ENCODE measurements around the gene CRYBG1. TPM values are rescaled to one million over a fixed set of nuclear protein-coding genes. Genes with fewer than 3 reads are reported as not detected.
"Not testable (repeated sequence)": the region's sequence is repeated elsewhere in the genome, so short reads cannot be mapped to it uniquely, and the experiment has no call there.

The CRYBG1 gene
- polyA plus RNA-seq, 6 donors from 2014 or later: 9.7 to 19.0 (median 13.5) TPM

DNA sequence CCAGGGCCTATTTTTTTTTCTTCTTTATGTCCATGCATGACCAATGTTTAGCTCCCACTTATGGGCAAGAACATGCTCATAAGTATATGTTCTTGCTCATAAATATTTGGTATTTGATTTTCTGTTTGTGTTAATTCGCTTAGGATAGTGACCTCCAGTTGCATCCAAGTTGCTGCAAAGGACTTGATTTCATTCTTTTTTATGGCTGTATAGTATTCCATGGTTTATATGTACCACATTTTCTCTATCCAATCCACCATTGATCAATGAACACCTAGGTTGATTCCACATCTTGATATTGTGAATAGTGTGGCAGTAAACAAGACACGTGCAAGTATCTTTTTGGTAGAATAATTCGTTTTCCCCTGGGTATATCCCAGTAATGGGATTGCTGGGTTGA lies 190.6 kb downstream of the CRYBG1 start:
- Mint-ChIP-seq H3K27ac (peak overlapping the region in 2 of 6 donors; percentile 10 to 43), H3K4me3 (no peak overlapping the region), H3K4me1 (peaks cover 14 to 46% (median 28%) of the 10 kb centered on the region in 3 donors), H3K9me3 (peaks cover 0 to 5% (median 0%) of the 10 kb centered on the region in 7 donors), H3K27me3 (no peaks in the 10 kb centered on the region), H3K36me3 (peaks cover 19 to 34% of the 10 kb centered on the region in 2 donors)
- ATAC-seq (ENCODE audit: low read depth in 2 of 2) (no peak), DNase-seq (no peak)

DNA sequence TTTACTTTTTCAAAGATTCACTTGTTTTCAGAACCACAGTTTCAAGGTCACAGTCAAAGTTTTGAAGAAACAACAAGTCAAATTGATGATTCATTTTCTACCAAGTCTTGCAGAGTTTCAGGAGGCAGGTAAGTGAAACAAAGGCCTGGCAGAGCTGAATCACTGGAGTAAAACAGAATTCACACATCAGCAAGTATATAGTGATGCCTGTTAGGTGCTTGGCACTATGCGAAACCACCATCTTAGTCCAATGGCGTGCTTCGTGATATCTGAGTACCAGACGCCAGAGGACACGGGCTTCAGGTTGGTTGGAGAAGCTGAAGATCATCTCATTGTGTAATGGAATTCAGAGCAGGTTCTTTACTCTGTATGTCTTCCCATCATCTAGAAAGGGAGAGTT lies 192.9 kb downstream of the CRYBG1 start:
- ATAC-seq (ENCODE audit: low read depth in 2 of 2) (no peak), DNase-seq (no peak)
- Mint-ChIP-seq H3K4me1 (peaks cover 5 to 23% (median 14%) of the 10 kb centered on the region in 3 donors), H3K36me3 (peaks cover 19 to 30% of the 10 kb centered on the region in 2 donors), H3K27me3 (no peaks in the 10 kb centered on the region), H3K27ac (peak overlapping the region in 4 of 6 donors; percentile 59 to 90 (median 70)), H3K4me3 (no peak overlapping the region), H3K9me3 (peaks cover 0 to 5% (median 0%) of the 10 kb centered on the region in 7 donors)

GRCh38 chr6:106555767-106556166 lies 195.2 kb downstream of the CRYBG1 start:
- H3K4me1 Mint-ChIP-seq: peaks cover 5 to 16% (median 9%) of the 10 kb centered on the region in 3 donors
- ATAC-seq (ENCODE audit: low read depth in 2 of 2): no peak
- no peak overlapping the region for H3K4me3 Mint-ChIP-seq
- H3K27ac Mint-ChIP-seq: no peak overlapping the region
- peaks cover 0 to 5% (median 0%) of the 10 kb centered on the region in 7 donors for H3K9me3 Mint-ChIP-seq
- peaks cover 19 to 22% of the 10 kb centered on the region in 2 donors for H3K36me3 Mint-ChIP-seq
- DNase-seq: no peak
- no peaks in the 10 kb centered on the region for H3K27me3 Mint-ChIP-seq

GRCh38 chr6:106556368-106556960 lies 195.9 kb downstream of the CRYBG1 start:
- Mint-ChIP-seq H3K4me3 (no peak overlapping the region), H3K4me1 (peaks cover 5 to 12% (median 7%) of the 10 kb centered on the region in 3 donors), H3K9me3 (no peaks in the 10 kb centered on the region), H3K27me3 (no peaks in the 10 kb centered on the region), H3K27ac (peak overlapping the region in 1 of 6 donors; percentile 78), H3K36me3 (peaks cover 12 to 21% of the 10 kb centered on the region in 2 donors)
- peak; percentile 53 to 69 for ATAC-seq (ENCODE audit: low read depth in 2 of 2)
- peak; percentile 34 for DNase-seq

GRCh38 chr6:106557837-106558236 lies 197.3 kb downstream of the CRYBG1 start:
- Mint-ChIP-seq H3K27me3 (no peaks in the 10 kb centered on the region), H3K4me3 (no peak overlapping the region), H3K36me3 (peaks cover 11 to 15% of the 10 kb centered on the region in 2 donors), H3K9me3 (no peaks in the 10 kb centered on the region), H3K27ac (peak overlapping the region in 1 of 6 donors; percentile 31), H3K4me1 (peaks cover 0 to 5% (median 4%) of the 10 kb centered on the region in 3 donors)
- DNase-seq: no peak
- no peak for ATAC-seq (ENCODE audit: low read depth in 2 of 2)

GRCh38 chr6:106558364-106558763 lies 197.8 kb downstream of the CRYBG1 start:
- Mint-ChIP-seq H3K4me1 (peaks cover 0 to 5% (median 4%) of the 10 kb centered on the region in 3 donors), H3K36me3 (peaks cover 7 to 12% of the 10 kb centered on the region in 2 donors), H3K27me3 (no peaks in the 10 kb centered on the region), H3K4me3 (no peak overlapping the region), H3K9me3 (no peaks in the 10 kb centered on the region), H3K27ac (peak overlapping the region in 1 of 6 donors; percentile 31)
- no peak for ATAC-seq (ENCODE audit: low read depth in 2 of 2)
- no peak for DNase-seq

DNA sequence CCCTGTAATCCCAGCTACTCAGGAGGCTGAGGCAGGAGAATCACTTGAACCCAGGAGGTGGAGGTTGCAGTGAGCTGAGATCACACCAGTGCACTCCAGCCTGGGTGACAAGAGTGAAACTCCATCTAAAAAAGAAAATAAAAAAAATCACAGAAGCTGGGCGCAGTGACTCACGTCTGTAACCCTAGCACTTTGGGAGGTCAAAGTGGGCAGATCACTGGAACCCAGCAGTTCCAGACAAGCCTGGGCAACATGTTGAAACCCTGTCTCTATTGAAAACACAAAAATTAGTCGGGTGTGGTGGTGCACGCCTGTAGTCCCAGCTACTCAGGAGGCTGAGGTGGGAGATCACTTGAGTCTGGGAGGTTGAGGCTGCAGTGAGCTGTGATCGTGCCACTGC lies 199.1 kb downstream of the CRYBG1 start:
- H3K27me3 Mint-ChIP-seq; ATAC-seq (ENCODE audit: low read depth in 2 of 2); H3K9me3 Mint-ChIP-seq; H3K4me1 Mint-ChIP-seq; H3K36me3 Mint-ChIP-seq; DNase-seq; H3K4me3 Mint-ChIP-seq: not testable (repeated sequence)
- H3K27ac Mint-ChIP-seq: peak overlapping the region in 1 of 6 donors; percentile 39

DNA sequence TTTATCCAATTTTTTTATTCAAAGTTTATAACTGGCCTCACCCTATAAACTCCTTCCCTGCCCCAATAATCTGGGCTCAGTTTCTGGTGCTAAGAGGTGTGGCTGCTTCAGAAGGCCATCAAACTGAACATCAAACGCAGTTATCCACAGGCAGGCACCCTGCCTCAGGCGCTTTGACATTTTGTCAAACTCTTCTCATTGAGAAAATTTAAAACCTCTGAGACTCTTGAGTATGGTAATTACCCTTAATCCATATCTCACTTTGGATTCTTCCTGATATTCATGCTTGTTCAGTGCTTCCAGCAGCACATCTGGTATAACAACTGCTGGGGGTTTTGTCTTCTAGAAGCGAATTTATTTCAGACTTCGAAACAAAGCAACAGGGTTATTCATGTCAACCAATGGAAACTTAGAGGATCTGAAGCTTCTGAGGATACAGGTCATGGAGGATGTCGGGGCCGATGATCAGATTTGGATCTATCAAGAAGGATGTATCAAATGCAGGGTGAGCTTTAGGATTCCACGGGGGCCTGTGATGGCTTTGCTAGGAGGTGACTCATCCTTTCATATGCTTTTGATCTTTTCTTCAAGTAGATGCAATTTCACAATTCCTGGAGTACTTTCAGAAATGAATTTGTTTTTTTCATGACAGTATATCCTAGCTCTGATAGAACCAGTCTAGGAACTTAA lies 200.6 kb downstream of the CRYBG1 start:
- Mint-ChIP-seq H3K4me3 (no peak overlapping the region), H3K36me3 (peaks cover 0 to 15% of the 10 kb centered on the region in 2 donors), H3K27me3 (no peaks in the 10 kb centered on the region), H3K27ac (peak overlapping the region in 5 of 6 donors; percentile 18 to 64 (median 39)), H3K9me3 (no peaks in the 10 kb centered on the region), H3K4me1 (peaks cover 0 to 9% (median 0%) of the 10 kb centered on the region in 3 donors)
- ATAC-seq (ENCODE audit: low read depth in 2 of 2): no peak
- no peak for DNase-seq

DNA sequence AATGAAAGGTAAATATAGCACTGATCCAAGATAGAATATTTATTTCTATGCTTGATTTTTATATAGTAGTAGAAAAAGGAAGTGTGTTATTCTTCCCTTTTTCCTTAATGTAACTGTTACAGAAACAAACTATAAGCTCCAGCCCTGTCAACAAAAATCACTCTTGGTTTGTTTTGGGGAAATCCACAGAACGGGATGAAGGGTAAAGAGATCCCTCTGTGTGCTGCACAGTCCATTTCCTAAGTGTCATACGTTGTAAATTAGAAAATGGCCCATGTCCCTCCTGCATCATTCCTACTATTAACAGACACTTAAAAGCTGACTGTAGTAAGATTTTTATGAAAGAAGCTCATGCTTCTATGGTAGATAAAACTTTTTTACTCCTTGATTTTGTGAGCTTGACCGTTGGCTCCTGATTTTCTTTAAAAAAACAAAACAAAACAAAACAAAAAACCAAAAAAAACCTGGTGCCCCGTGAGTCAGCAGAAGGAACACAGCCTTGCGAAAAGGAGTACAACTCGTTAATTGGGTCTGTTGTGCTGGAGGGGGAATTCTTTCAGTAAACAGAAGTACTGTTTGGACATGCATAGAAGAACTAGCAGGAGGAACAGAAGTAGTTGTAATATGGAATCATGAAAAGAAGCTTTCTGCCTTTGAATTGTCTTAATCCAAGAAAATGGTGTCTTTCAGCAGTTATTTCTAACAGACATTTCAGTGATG lies 201.3 kb downstream of the CRYBG1 start:
- H3K36me3 Mint-ChIP-seq: peaks cover 0 to 15% of the 10 kb centered on the region in 2 donors
- no peaks in the 10 kb centered on the region for H3K9me3 Mint-ChIP-seq
- ATAC-seq (ENCODE audit: low read depth in 2 of 2) (no peak), DNase-seq (no peak)
- no peaks in the 10 kb centered on the region for H3K27me3 Mint-ChIP-seq
- H3K4me1 Mint-ChIP-seq: peaks cover 0 to 5% (median 3%) of the 10 kb centered on the region in 3 donors
- peak overlapping the region in 1 of 6 donors; percentile 58 for H3K27ac Mint-ChIP-seq
- no peak overlapping the region for H3K4me3 Mint-ChIP-seq

- H3K36me3 Mint-ChIP-seq: peaks cover 5 to 24% of the 10 kb centered on the region in 2 donors
- no peaks in the 10 kb centered on the region for H3K27me3 Mint-ChIP-seq
- H3K4me3 Mint-ChIP-seq: no peak overlapping the region
- no peaks in the 10 kb centered on the region for H3K9me3 Mint-ChIP-seq
- no peak overlapping the region for H3K27ac Mint-ChIP-seq
- no peak for DNase-seq
- ATAC-seq (ENCODE audit: low read depth in 2 of 2): no peak
- H3K4me1 Mint-ChIP-seq: peaks cover 0 to 5% (median 3%) of the 10 kb centered on the region in 3 donors
These were observed 203.1 kb downstream of the CRYBG1 start for GRCh38 chr6:106563614-106564013.

- H3K27ac Mint-ChIP-seq: peak overlapping the region in 2 of 6 donors; percentile 67 to 77
- no peak overlapping the region for H3K4me3 Mint-ChIP-seq
- H3K4me1 Mint-ChIP-seq: peaks cover 0 to 5% (median 3%) of the 10 kb centered on the region in 3 donors
- H3K27me3 Mint-ChIP-seq: no peaks in the 10 kb centered on the region
- peaks cover 5 to 25% of the 10 kb centered on the region in 2 donors for H3K36me3 Mint-ChIP-seq
- H3K9me3 Mint-ChIP-seq: no peaks in the 10 kb centered on the region
- ATAC-seq (ENCODE audit: low read depth in 2 of 2) (no peak), DNase-seq (no peak)
These were observed 204.0 kb downstream of the CRYBG1 start for GRCh38 chr6:106564476-106564875.

GRCh38 chr6:106568530-106568929 lies 208.0 kb downstream of the CRYBG1 start:
- H3K4me3 Mint-ChIP-seq: no peak overlapping the region
- peaks cover 5 to 32% of the 10 kb centered on the region in 2 donors for H3K36me3 Mint-ChIP-seq
- no peaks in the 10 kb centered on the region for H3K9me3 Mint-ChIP-seq
- H3K27me3 Mint-ChIP-seq: no peaks in the 10 kb centered on the region
- DNase-seq (no peak), ATAC-seq (ENCODE audit: low read depth in 2 of 2) (no peak)
- peak overlapping the region in 1 of 6 donors; percentile 81 for H3K27ac Mint-ChIP-seq
- H3K4me1 Mint-ChIP-seq: peaks cover 3 to 13% (median 5%) of the 10 kb centered on the region in 3 donors

DNA sequence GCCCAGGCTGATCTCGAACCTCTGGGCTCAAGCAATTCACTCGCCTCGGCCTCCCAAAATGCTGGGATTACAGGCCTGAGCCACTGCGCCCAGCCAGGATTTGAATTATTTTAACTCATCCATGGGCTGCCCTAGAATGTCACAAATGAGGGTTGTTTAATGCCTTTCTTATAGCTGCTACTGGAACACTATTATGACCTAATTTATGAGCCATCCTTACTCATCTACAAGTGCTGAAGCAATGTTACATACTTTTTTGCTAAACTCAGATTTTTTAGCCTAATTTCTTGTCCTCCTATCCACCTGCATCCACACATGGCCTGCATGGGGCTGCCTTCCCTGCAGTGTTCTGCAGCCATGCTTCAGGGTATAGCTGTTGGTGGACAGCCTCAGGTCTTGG lies 208.9 kb downstream of the CRYBG1 start:
- Mint-ChIP-seq H3K27ac (peak overlapping the region in 1 of 6 donors; percentile 26), H3K9me3 (no peaks in the 10 kb centered on the region), H3K4me3 (no peak overlapping the region), H3K4me1 (peaks cover 3 to 7% (median 5%) of the 10 kb centered on the region in 3 donors), H3K36me3 (peaks cover 5 to 32% of the 10 kb centered on the region in 2 donors), H3K27me3 (no peaks in the 10 kb centered on the region)
- DNase-seq (no peak), ATAC-seq (ENCODE audit: low read depth in 2 of 2) (no peak)

All from naive B cell (primary cell).